H1 (cell line): ENCODE data around the gene ST6GALNAC4. TPM values are rescaled to one million over a fixed set of nuclear protein-coding genes. Genes with fewer than 3 reads are reported as not detected.

Experiments used
- CTCF ChIA-PET: fragments of 300-600 bp; sonication (Branson Sonifier 250); formaldehyde crosslinking; loops from one replicate; lab custom pipeline; 2021; ENCODE audit not compliant: partially characterized antibody; lab: Charles Lee
- POLR2A ChIA-PET: fragments of 300-600 bp; sonication (Branson Sonifier 250); formaldehyde crosslinking; loops from one replicate; lab custom pipeline; 2021; ENCODE audit warnings: inconsistent platforms; ENCODE audit not compliant: partially characterized antibody; lab: Charles Lee
- DNase-seq, 2 experiments: peaks; one replicate each; pipeline versions ENCODE4 v3.0.0 to v3.0.0-alpha.2; 2010 to 2022; ENCODE audit warnings: low spot score in 2 of 2, low read depth in 1 of 2, mixed read lengths in 1 of 2
- FAIRE-seq: peaks from 2 replicates; lab custom pipeline; 2011; peaks lifted over from hg19 to GRCh38; lab: Jason Lieb, UNC
- H2AFZ ChIP-seq: 2 replicates; pipeline ENCODE4 v1.8.1; 2012; ENCODE audit warnings: low read length, inconsistent platforms
- H2AK5ac ChIP-seq: 2 replicates; pipeline ENCODE4 v1.6.1; 2013; ENCODE audit warnings: low read depth, low read length
- H2BK120ac ChIP-seq: replicated peaks from 2 replicates; pipeline ENCODE3; 2013; ENCODE audit warnings: low read depth, low read length, inconsistent platforms
- H2BK12ac ChIP-seq: 2 replicates; pipeline ENCODE4 v1.6.1; 2013; ENCODE audit warnings: low read depth, low read length
- H2BK15ac ChIP-seq: 2 replicates; pipeline ENCODE4 v1.6.1; 2013; ENCODE audit warnings: low read length
- H2BK20ac ChIP-seq: 2 replicates; pipeline ENCODE4 v1.6.1; 2013; ENCODE audit warnings: low read length
- H2BK5ac ChIP-seq: 2 replicates; pipeline ENCODE4 v1.6.1; 2013; ENCODE audit warnings: low read depth, low read length
- H3K14ac ChIP-seq: 2 replicates; pipeline ENCODE4 v1.6.1; 2013; ENCODE audit warnings: inconsistent platforms; ENCODE audit not compliant: insufficient read length
- H3K18ac ChIP-seq: 2 replicates; pipeline ENCODE4 v1.6.1; 2013; ENCODE audit warnings: low read length; ENCODE audit errors: extremely low read depth
- H3K23ac ChIP-seq: 2 replicates; pipeline ENCODE4 v1.6.1; 2013; ENCODE audit warnings: inconsistent platforms; ENCODE audit not compliant: insufficient read length
- H3K23me2 ChIP-seq: 2 replicates; pipeline ENCODE4 v1.6.1; 2013; ENCODE audit warnings: low read depth, low read length
- H3K27ac ChIP-seq: 2 replicates; pipeline ENCODE4 v1.6.1; 2011; ENCODE audit warnings: low read depth, low read length, inconsistent platforms
- H3K27me3 ChIP-seq, 4 experiments: replicated peaks in 1 of 4; 1 replicate in 1 of 4; 2 replicates in 3 of 4; pipeline versions ENCODE4 v1.6.1 to v1.8.1; 2011 to 2013; ENCODE audit warnings: low read length in 3 of 4, mild to moderate bottlenecking in 3 of 4, inconsistent platforms in 2 of 4, mixed read lengths in 2 of 4, moderate library complexity in 1 of 4; ENCODE audit not compliant: control insufficient read depth in 3 of 4, insufficient read depth in 3 of 4; ENCODE audit errors: extremely low read depth in 1 of 4
- H3K36me3 ChIP-seq, 4 experiments: 2 replicates each; pipeline versions ENCODE4 v1.6.1 to v1.8.1; 2011 to 2013; ENCODE audit warnings: mild to moderate bottlenecking in 4 of 4, low read length in 3 of 4, moderate library complexity in 2 of 4, control low read depth in 1 of 4, inconsistent platforms in 1 of 4; ENCODE audit not compliant: insufficient read depth in 4 of 4, control insufficient read depth in 2 of 4
- H3K4ac ChIP-seq: replicated peaks from 2 replicates; pipeline ENCODE3; 2013; ENCODE audit warnings: low read length, low read depth, mixed read lengths, inconsistent platforms; ENCODE audit not compliant: insufficient read length
- H3K4me1 ChIP-seq, 4 experiments: replicated peaks in 1 of 4; 1 replicate in 1 of 4; 2 replicates in 3 of 4; pipeline versions ENCODE4 v1.6.1 to v1.8.1; 2011 to 2013; ENCODE audit warnings: low read length in 3 of 4, inconsistent platforms in 2 of 4, mixed read lengths in 1 of 4; ENCODE audit not compliant: insufficient read depth in 4 of 4, control insufficient read depth in 3 of 4
- H3K4me2 ChIP-seq, 2 experiments: 2 replicates each; pipeline versions ENCODE4 v1.6.1 to v1.8.1; 2011 to 2013; ENCODE audit warnings: low read depth in 2 of 2, low read length in 2 of 2, control low read depth in 1 of 2, inconsistent platforms in 1 of 2, mild to moderate bottlenecking in 1 of 2; ENCODE audit not compliant: insufficient read depth in 1 of 2
- H3K4me3 ChIP-seq, 4 experiments: fragments of 200-600, 300-600 bp in 1 of 4; sonication (generic), shearing (Covaris generic), sonication (Bioruptor Twin) in 1 of 4; 2 replicates each; pipeline versions ENCODE4 v1.5.1 to v1.8.1; 2011 to 2016; ENCODE audit warnings: low read length in 4 of 4, low read depth in 3 of 4, control low read depth in 2 of 4, inconsistent platforms in 2 of 4, mild to moderate bottlenecking in 2 of 4, mixed read lengths in 1 of 4, moderate library complexity in 1 of 4; ENCODE audit not compliant: insufficient read depth in 2 of 4; ENCODE audit errors: extremely low read depth in 1 of 4
- H3K56ac ChIP-seq: replicated peaks from 2 replicates; pipeline ENCODE3; 2013; ENCODE audit warnings: low read depth, mild to moderate bottlenecking, mixed read lengths, low read length, inconsistent platforms; ENCODE audit not compliant: insufficient read length
- H3K79me1 ChIP-seq: 2 replicates; pipeline ENCODE4 v1.6.1; 2013; ENCODE audit warnings: low read depth, low read length, control low read depth
- H3K79me2 ChIP-seq, 2 experiments: 2 replicates each; pipeline versions ENCODE4 v1.6.1 to v1.8.1; 2012 to 2013; ENCODE audit warnings: low read length in 2 of 2, mild to moderate bottlenecking in 2 of 2, inconsistent platforms in 1 of 2; ENCODE audit not compliant: insufficient read depth in 2 of 2, control insufficient read depth in 1 of 2
- H3K9ac ChIP-seq, 4 experiments: replicated peaks in 1 of 4; 1 replicate in 1 of 4; 2 replicates in 3 of 4; pipeline versions ENCODE4 v1.6.1 to v1.8.1; 2011 to 2013; ENCODE audit warnings: low read depth in 3 of 4, low read length in 3 of 4, control low read depth in 2 of 4, mild to moderate bottlenecking in 2 of 4, moderate library complexity in 2 of 4, inconsistent platforms in 1 of 4; ENCODE audit errors: extremely low read depth in 1 of 4
- H3K9me3 ChIP-seq, 2 experiments: 2 replicates each; pipeline versions ENCODE4 v1.6.1 to v1.8.1; 2012 to 2013; ENCODE audit warnings: mild to moderate bottlenecking in 2 of 2, moderate library complexity in 2 of 2, control low read depth in 1 of 2, inconsistent platforms in 1 of 2, low read depth in 1 of 2, low read length in 1 of 2, mixed read lengths in 1 of 2; ENCODE audit not compliant: insufficient read depth in 2 of 2
- H4K20me1 ChIP-seq, 2 experiments: replicated peaks in 1 of 2; 2 replicates each; pipeline versions ENCODE3 to v1.8.1; 2011 to 2013; ENCODE audit warnings: inconsistent platforms in 2 of 2, low read length in 2 of 2, mild to moderate bottlenecking in 1 of 2; ENCODE audit not compliant: insufficient read depth in 2 of 2, control insufficient read depth in 1 of 2
- H4K5ac ChIP-seq: 2 replicates; pipeline ENCODE4 v1.6.1; 2013; ENCODE audit warnings: low read length, low read depth, mixed read lengths, inconsistent platforms; ENCODE audit not compliant: insufficient read length
- H4K8ac ChIP-seq: 2 replicates; pipeline ENCODE4 v1.8.0; 2013; ENCODE audit warnings: mild to moderate bottlenecking, moderate library complexity, low read length, inconsistent platforms; ENCODE audit not compliant: insufficient read depth; ENCODE audit errors: extremely low read depth
- H4K91ac ChIP-seq: replicated peaks from 2 replicates; pipeline ENCODE3; 2013; ENCODE audit warnings: low read length, mixed read lengths, inconsistent platforms; ENCODE audit not compliant: insufficient read length
- CEBPB ChIP-seq: IDR thresholded peaks from 2 replicates; pipeline ENCODE4 v1.6.1; 2012; ENCODE audit warnings: low read depth, low read length
- WGBS, 2 experiments: shearing (Covaris generic) in 1 of 2; methylation state at CpG; one replicate each; pipeline versions ENCODE4 v1.1.6 to v1.1.7; 2013 to 2015; ENCODE audit warnings: low lambda C conversion rate in 2 of 2, mixed read lengths in 2 of 2, inconsistent platforms in 1 of 2, low coverage in 1 of 2, missing lambda C conversion rate in 1 of 2; ENCODE audit not compliant: insufficient replicate concordance in 2 of 2, insufficient coverage in 1 of 2, insufficient read length in 1 of 2; ENCODE audit errors: extremely low coverage in 1 of 2, missing lambda C conversion rate in 1 of 2; 5-methylcytosine and 5-hydroxymethylcytosine counted together
- polyA plus RNA-seq, 7 experiments: library from polyadenylated mRNA; depleted of rRNA in 3 of 7; stranded (reverse) in 5 of 7; unstranded in 2 of 7; fragments of >200 nt in 5 of 7; fragments of 200-250 nt in 2 of 7; gene quantifications; 1 replicate in 5 of 7; 2 replicates in 1 of 7; 4 replicates in 1 of 7; pipeline versions ENCODE4 v1.2.1 to v1.2.3, GENCODE V29; 2011 to 2013; ENCODE audit warnings: missing spikeins in 2 of 7, mixed read lengths in 2 of 7
- total RNA-seq: library from RNA; stranded (reverse); fragmentation: NEBNext Ultra II Directional; extraction: Animal tissue kit (Norgen Biotek cat#: 25700); gene quantifications from 2 replicates; pipeline ENCODE4 v1.2.1, GENCODE V29; 2021
- TF ChIP-seq, protein P1 (sequence below): IDR thresholded peaks from 2 replicates; pipeline ENCODE4 v1.6.1; 2012; ENCODE audit warnings: inconsistent platforms

Gene ST6GALNAC4
- total and polyA plus RNA-seq, 2 of the 8 experiments (the other 6 are each of a cell fraction or from before 2014, with no cell fraction given), result 21.8 to 34.1 TPM

DNA sequence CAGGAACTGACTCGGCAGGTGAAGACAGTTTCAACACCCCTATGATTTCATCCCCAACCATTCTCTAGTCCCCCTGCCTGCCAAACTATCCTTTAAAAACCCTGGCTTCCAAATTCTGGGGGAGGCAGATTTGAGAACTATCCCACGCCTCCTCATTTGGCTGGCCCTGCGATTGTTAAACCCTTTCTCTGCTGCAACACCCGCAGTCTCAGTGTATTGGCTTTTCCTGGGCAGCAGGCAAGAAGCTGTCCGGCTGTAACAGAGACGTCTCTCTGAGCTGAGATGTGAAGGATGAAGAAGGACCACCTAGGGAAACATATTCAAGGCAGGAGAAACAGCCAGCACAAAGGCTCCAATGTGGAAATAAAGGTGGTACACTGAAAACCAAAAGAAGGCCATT is 24.0 kb downstream of the ST6GALNAC4 start:
- H3K4me2 ChIP-seq, result no peak overlapping the region
- CTCF ChIA-PET, result interaction anchor here (0.9 to 1.4 kb wide), 2 partner anchors 24 to 32 kb away, joined by 3 read pairs; no protein-coding TSS in a partner anchor
- no peak overlapping the region for H2AK5ac ChIP-seq
- H3K9me3 ChIP-seq, result no peaks in the 10 kb centered on the region
- no peak overlapping the region for H3K23ac ChIP-seq
- no peak for FAIRE-seq
- H2BK20ac ChIP-seq, result no peak overlapping the region
- TF ChIP-seq CEBPB, result no peak
- TF ChIP-seq, protein P1, sequence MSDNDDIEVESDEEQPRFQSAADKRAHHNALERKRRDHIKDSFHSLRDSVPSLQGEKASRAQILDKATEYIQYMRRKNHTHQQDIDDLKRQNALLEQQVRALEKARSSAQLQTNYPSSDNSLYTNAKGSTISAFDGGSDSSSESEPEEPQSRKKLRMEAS, result no peak
- TF ChIP-seq, all 59 proteins: peak for 0
- POLR2A ChIA-PET, result interaction anchor here (10.1 kb wide), 1 partner anchor 10 kb away, joined by 91 read pairs; no protein-coding TSS in a partner anchor
- H3K79me1 ChIP-seq, result peaks cover 10% of the 10 kb centered on the region
- no peak overlapping the region for H3K4me3 ChIP-seq
- H2AFZ ChIP-seq, result no peak overlapping the region
- no peak overlapping the region for H3K9ac ChIP-seq
- no peak overlapping the region for H2BK15ac ChIP-seq
- H2BK12ac ChIP-seq, result no peak overlapping the region
- peaks cover 0 to 4% of the 10 kb centered on the region in 2 experiments; a peak in 1 of 4 replicates for H3K79me2 ChIP-seq
- no peak overlapping the region for H3K14ac ChIP-seq
- H3K56ac ChIP-seq, result no peak overlapping the region
- H3K4ac ChIP-seq, result no peak overlapping the region
- H2BK120ac ChIP-seq, result no peak overlapping the region
- no peak overlapping the region for H4K91ac ChIP-seq
- peaks cover 28 to 48% (median 38%) of the 10 kb centered on the region in 4 experiments for H3K36me3 ChIP-seq
- H3K18ac ChIP-seq, result no peak overlapping the region
- WGBS, 2 experiments, result 89% methylated on average over 6 of the region's 6 CpGs; no CpG with 5 or more reads in 1 of the 2 experiments
- no peaks in the 10 kb centered on the region for H3K23me2 ChIP-seq
- H4K5ac ChIP-seq, result no peak overlapping the region
- H4K8ac ChIP-seq, result no peak overlapping the region
- H3K27me3 ChIP-seq, result no peaks in the 10 kb centered on the region
- DNase-seq, result no peak
- no peak overlapping the region for H2BK5ac ChIP-seq
- no peak overlapping the region for H3K27ac ChIP-seq
- peaks cover 0 to 19% (median 13%) of the 10 kb centered on the region in 4 experiments; a peak in 6 of 7 replicates for H3K4me1 ChIP-seq
- H4K20me1 ChIP-seq, result peaks cover 4 to 15% of the 10 kb centered on the region in 2 experiments
